Measurements from ENCODE around the gene ZNF595.
"Not testable (repeated sequence)": the region's sequence is repeated elsewhere in the genome, so short reads cannot be mapped to it uniquely, and the experiment has no call there.

ZNF595 gene

GRCh38 chr4:52804-53479, at the start of gene ZNF595:
ZNF595 (plus strand) TSS chr4:53321; CDS start chr4:53489, 168 bp downstream.
- DNase-seq (ENCODE audit: low read depth) = not testable (repeated sequence)

- not testable (repeated sequence) for DNase-seq (ENCODE audit: low read depth)
Observed at GRCh38 chr4:9937-10870, 42.9 kb upstream of the ZNF595 start.

- not testable (repeated sequence) for DNase-seq (ENCODE audit: low read depth)
Observed at GRCh38 chr4:11095-11815, 41.9 kb upstream of the ZNF595 start.

- not testable (repeated sequence) for DNase-seq (ENCODE audit: low read depth)
Observed at GRCh38 chr4:11816-12417, 41.2 kb upstream of the ZNF595 start.

GRCh38 chr4:18128-18527, 35.0 kb upstream of the ZNF595 start:
- DNase-seq (ENCODE audit: low read depth) = not testable (repeated sequence)

GRCh38 chr4:18589-18988, 34.5 kb upstream of the ZNF595 start:
- DNase-seq (ENCODE audit: low read depth) = not testable (repeated sequence)

- not testable (repeated sequence) for DNase-seq (ENCODE audit: low read depth)
Observed at GRCh38 chr4:22882-23281, 30.2 kb upstream of the ZNF595 start.

GRCh38 chr4:24359-24758, 28.8 kb upstream of the ZNF595 start:
- not testable (repeated sequence) for DNase-seq (ENCODE audit: low read depth)

GRCh38 chr4:27501-27900, 25.6 kb upstream of the ZNF595 start:
- DNase-seq (ENCODE audit: low read depth) = not testable (repeated sequence)

- DNase-seq (ENCODE audit: low read depth) = not testable (repeated sequence)
Observed at GRCh38 chr4:28767-29542, 24.2 kb upstream of the ZNF595 start.

GRCh38 chr4:33314-33713, 19.8 kb upstream of the ZNF595 start:
- DNase-seq (ENCODE audit: low read depth) = not testable (repeated sequence)

GRCh38 chr4:36559-37415, 16.3 kb upstream of the ZNF595 start:
- DNase-seq (ENCODE audit: low read depth) = not testable (repeated sequence)

GRCh38 chr4:38202-38601, 14.9 kb upstream of the ZNF595 start:
- DNase-seq (ENCODE audit: low read depth) = not testable (repeated sequence)

- DNase-seq (ENCODE audit: low read depth) = not testable (repeated sequence)
Observed at GRCh38 chr4:43375-43774, 9.7 kb upstream of the ZNF595 start.

GRCh38 chr4:51253-51652, 1.9 kb upstream of the ZNF595 start:
- DNase-seq (ENCODE audit: low read depth) = not testable (repeated sequence)

- not testable (repeated sequence) for DNase-seq (ENCODE audit: low read depth)
Observed at GRCh38 chr4:51655-52277, 1.4 kb upstream of the ZNF595 start.

GRCh38 chr4:53521-53920, 400 bp downstream of the ZNF595 start:
- not testable (repeated sequence) for DNase-seq (ENCODE audit: low read depth)

- DNase-seq (ENCODE audit: low read depth) = not testable (repeated sequence)
Observed at GRCh38 chr4:64733-65132, 11.6 kb downstream of the ZNF595 start.

- DNase-seq (ENCODE audit: low read depth) = no peak
Observed at GRCh38 chr4:71830-72229, 18.7 kb downstream of the ZNF595 start.

- no peak for DNase-seq (ENCODE audit: low read depth)
Observed at GRCh38 chr4:85951-86350, 32.8 kb downstream of the ZNF595 start.

Measured in HS-5 (cell line).